Tibial nerve (tissue), 4 donors: ENCODE results near the gene PNMA1.

Source experiments
- CTCF ChIP-seq, 5 experiments: fragments of 200-600 bp in 3 of 5; fragments of 450-650 bp in 2 of 5; sonication (generic) in 3 of 5; IDR thresholded peaks; one replicate each; pipeline ENCODE4 v1.5.1; 2016 to 2019; ENCODE audit warnings: antibody characterized with exemption in 5 of 5, mild to moderate bottlenecking in 3 of 5, moderate library complexity in 2 of 5
- EP300 ChIP-seq, 2 donors: sonication (generic); formaldehyde crosslinking; IDR thresholded peaks; one replicate each; pipeline ENCODE4 v1.6.1; 2017; ENCODE audit warnings: antibody characterized with exemption in 2 of 2, mild to moderate bottlenecking in 1 of 2
- POLR2A ChIP-seq, 2 donors: fragments of 450-650 bp; IDR thresholded peaks; one replicate each; pipeline ENCODE4 v1.6.1; 2017; ENCODE audit warnings: antibody characterized with exemption in 2 of 2, mild to moderate bottlenecking in 2 of 2, moderate library complexity in 2 of 2

DNA sequence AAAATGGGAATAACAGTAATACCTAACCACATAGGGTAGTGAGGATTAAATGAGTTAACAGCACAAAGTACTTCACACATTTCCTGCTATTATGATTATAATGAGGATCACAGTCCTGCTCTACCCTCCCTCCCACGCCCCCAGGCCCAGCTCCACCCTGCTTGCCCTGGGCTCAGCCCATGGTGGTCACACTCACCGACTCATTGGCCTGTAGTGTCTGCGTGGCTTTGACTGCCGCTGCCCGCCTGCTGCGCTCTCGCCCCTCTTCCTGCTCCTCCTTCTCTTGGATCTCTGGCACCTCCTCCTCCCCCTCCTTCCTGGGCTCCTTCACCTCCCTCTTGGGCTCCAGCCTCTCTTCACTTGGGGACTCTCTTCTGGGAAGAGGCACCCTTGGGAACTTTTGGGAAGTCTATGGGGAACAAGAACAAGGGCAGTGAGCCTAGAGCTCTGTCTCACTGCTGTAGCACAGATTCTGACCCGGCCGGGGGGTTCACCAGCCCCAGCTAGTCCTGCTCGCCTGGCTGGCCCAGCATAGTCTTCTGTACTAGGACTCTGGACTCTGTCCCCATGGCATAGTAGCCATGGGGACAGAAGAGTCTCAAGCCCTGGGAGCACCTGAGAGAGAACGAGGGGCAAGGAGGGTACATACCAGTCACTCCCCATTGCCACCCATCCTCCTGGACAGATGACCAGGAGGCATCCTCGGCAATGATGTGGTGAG lies 7.1 kb upstream of the PNMA1 start:
- no peak for TF ChIP-seq EP300 (IDR thresholded peaks at IDR 0.05)
- TF ChIP-seq CTCF (IDR thresholded peaks at IDR 0.05): no peak
- no peak for TF ChIP-seq POLR2A (IDR thresholded peaks at IDR 0.05)
